GM18868 (cell line): ENCODE results near the gene RREB1.

Source experiments
- ATAC-seq: cut with Tn5 transposase; IDR thresholded peaks from one replicate; pipeline ENCODE4 v1.9.1; 2021; ENCODE audit warnings: mild to moderate bottlenecking, moderate library complexity; ENCODE audit not compliant: unreplicated experiment

RREB1 gene

DNA sequence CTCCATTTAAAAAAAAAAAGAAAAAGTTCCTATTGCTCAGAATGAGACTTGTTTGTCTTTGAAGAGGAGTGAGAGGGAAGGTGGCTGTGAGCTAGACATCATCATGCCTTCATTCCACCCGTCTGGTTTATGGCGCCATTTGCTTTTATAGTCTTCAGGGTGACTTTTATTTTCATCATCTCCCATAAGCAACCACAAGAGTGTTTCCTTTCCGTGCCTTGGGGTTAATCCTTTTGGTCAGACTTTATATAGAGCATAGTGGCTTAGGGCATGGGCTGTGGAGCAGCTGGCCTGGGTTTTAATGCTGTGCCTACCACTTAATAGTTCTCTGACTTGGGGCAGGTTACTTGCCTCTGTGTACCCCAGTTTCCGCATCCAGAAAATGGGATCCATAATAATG, 77.8 kb downstream of the RREB1 start:
- ATAC-seq = no peak

- peak; percentile 92 for ATAC-seq
These were observed 80.7 kb downstream of the RREB1 start for GRCh38 chr6:7188492-7188891.

DNA sequence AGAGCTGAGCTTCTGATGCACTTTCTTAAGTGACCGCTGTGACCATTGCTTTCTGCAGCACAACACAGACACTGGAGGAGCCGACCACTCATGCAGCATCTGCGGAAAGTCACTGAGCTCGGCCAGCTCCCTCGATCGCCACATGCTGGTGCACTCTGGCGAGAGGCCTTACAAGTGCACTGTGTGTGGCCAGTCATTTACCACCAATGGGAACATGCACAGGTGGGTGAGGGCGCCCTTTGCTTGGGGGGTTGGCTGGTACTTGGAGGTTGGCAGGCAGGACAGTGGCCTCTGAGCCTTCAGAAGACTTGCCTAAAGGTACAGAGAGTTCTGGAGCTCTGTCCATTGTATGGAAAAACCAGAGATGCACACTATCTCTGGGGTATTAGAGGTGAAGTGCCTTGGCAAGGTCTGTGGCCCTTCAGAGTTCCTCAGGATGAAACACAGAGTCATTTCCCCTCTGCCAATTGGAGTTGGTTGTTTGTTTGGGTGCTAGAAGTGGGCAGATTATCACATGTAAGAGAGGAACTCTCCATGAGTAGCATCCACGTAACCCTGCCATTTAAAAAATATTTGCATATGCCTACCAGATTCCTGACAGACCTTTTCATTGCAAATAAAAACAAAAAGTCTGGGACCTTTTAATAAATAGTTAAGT, 81.5 kb downstream of the RREB1 start:
- ATAC-seq = no peak

DNA sequence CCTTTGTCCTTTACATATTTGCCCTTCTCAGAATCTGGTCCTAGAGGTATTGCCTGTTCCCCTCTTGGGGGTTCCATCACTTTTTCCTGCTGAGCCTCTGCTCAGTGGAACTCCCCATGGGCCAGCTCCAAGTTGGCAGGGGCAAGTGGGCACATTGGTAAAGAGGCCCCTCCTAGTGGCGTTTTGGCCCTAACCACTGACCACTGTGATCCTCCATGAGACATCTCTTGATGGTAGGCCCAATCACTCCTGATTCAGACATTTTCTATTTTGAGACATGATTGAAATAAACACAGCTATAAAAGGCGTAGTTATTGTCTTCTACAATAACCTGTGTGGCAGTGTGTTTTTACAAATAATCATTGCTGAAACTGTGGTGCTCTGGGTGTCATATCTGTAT, 83.0 kb downstream of the RREB1 start:
- no peak for ATAC-seq

DNA sequence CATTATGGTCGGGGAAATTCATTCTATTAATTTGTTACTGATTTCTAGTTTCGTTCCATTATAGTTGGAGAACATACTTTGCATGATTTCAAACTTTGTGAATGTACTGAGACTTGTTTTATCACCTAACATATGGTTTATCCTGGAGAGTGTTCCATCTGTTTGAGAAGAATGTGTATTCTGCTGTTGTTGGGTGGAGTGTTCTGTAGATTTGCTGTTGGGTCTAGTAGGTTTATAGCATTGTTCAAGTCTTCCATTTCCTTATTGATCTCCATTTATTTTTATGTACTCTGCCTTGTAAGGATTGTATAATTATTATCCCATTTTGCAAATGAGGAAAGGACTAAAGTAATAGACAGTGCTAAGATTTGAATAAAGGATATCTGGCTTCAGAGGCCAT, 85.4 kb downstream of the RREB1 start:
- no peak for ATAC-seq

GRCh38 chr6:7194657-7195056, 86.9 kb downstream of the RREB1 start:
- no peak for ATAC-seq

- no peak for ATAC-seq
These were observed 87.7 kb downstream of the RREB1 start for GRCh38 chr6:7195339-7196018.

DNA sequence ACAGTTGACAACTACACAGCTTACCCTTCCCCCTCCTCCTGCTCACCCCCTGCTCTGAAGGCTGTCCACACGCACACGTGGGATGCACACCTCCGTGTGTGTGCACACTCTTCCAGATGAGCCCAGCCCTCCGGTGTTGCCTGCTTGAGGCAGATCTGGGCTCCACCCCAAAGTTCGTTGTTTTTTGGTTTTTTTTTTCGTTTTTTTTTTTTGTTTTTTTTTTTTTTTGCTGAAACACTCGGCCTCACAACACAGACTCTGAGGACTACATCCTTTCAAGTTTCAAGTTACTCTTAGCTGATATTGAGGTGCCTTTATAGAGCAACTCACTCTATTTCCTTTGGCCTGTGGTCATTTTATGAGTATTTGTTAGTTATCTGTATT, 88.2 kb downstream of the RREB1 start:
- ATAC-seq = no peak

DNA sequence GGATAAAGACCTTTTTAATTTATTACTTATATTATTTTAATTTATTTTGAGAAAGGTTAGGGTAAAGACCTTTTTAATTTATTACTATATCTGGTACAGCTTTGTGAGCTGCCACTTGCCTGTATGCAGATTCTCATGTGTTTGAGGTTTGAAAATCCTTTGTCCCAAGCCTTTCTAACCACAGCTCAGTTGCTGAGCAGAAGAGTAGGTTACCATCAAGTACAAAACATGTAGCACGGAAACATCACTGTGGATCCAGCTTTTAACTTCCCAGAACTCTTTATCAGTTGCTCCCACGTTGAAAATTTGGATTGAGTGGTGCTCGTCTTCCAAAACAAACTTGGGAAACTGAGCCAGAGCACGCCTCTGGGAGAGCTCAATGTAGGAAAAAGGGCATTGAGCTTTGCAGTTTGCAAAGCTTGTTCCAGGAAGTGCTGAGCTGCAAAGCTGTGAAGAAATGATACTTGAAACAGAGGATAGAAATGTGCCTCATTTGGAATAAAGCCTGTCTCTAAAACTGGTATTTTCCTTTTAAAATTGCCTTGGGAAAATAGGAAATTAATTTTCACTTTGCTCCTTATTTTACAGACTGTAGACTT, 89.0 kb downstream of the RREB1 start:
- ATAC-seq = no peak

- no peak for ATAC-seq
These were observed 90.0 kb downstream of the RREB1 start for GRCh38 chr6:7197747-7198146.

DNA sequence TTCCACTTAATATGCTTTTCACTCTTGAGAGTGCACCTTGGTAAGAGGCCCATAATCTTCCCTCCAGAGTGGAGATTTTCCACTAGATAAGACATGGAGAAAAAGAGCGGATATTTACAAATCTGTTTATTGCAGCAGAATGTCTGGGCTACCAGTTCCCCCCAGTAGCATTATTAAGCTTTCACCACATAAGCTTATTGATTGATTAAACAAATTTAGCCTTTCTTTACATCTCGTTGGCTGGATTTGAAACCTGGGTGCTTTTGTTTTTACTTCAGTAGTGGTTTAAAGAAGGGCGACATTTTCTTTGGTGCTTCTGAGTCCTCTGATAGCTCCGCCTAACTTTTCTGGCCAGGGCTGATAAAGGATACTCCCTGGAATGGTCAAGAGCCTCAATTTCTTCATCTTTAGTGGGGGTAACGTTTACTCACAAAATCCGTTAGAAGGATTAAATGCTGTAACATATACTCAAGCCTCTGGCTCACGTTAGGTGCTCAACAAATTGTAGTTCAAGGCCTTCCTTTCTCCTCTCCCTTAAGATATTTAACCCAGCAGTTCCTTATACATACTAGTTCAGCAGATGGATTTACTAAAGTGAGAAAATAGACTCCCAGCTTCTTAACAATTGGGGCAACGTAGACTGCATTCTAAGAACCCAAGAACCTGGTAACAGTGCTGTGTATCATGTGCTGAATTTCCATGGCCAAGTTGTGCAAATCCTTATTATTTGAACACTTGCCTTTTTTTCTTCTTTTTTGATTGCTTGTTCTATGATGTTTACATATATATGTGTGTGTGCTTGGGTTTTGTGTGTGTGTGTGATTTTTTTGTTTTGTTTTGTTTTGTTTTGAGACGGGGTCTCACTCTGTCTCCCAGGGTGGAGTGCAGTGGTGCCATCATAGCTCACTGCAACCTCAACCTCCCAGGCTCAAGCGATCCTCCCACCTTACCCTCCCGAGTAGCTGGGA, 91.4 kb downstream of the RREB1 start:
- ATAC-seq = no peak

GRCh38 chr6:7200598-7201443, 93.1 kb downstream of the RREB1 start:
- ATAC-seq = no peak

DNA sequence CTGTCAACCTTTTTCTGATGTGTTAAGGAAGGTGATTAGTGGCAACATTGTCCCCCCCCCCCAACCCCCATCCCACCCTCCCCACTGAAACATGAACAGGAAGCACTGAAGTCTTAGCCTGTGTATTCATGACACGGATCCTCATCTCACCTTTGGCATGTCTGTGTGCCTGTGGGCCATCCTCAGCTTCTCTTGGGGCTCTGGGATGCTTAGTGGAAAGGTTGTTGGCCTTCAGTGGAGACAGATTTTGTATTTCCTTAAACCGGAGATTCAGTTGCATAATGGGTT, 93.6 kb downstream of the RREB1 start:
- ATAC-seq = no peak

DNA sequence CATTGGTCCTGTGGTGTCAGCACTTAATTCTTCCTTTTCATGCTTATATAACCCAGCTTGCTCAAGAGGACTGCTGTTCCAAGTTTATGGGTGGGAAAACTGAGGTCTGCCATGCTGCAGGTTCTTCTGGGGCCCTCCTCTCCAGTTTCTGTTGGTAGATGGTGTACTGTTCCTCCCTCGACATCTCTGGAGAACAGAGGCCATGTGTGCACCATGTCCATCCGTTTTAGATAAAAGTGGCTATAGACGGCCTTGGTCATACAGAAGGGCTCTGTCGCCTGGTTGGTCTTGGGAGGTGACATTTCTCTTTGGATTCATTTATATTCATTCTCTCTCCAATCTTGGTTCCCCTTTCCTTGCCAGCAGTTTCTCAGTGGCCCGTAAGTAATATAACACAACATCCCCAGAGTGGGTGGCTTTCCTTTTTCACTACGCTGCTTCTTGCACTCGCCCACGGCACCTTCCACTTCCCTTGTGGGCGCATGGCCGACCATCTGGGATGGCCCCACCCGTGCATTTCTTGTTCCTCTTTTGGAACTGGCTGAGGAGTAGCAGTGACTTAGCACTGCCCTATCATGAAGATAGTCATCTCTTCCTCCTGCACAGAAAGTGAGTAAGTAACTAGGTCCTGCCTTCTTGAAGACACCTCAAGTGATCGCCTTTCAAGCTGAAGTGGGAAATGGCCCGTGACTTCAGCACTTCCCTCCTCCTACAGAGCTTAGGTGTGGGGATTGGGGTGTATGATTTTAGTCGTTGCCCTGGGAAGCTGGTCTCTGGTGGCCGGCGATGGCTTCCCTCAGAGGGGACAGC, 94.2 kb downstream of the RREB1 start:
- peak; percentile 95 for ATAC-seq

GRCh38 chr6:7202950-7203349, 95.2 kb downstream of the RREB1 start:
- no peak for ATAC-seq

- no peak for ATAC-seq
These were observed 96.2 kb downstream of the RREB1 start for GRCh38 chr6:7203939-7204338.

GRCh38 chr6:7204726-7205125, 97.0 kb downstream of the RREB1 start:
- ATAC-seq = no peak

DNA sequence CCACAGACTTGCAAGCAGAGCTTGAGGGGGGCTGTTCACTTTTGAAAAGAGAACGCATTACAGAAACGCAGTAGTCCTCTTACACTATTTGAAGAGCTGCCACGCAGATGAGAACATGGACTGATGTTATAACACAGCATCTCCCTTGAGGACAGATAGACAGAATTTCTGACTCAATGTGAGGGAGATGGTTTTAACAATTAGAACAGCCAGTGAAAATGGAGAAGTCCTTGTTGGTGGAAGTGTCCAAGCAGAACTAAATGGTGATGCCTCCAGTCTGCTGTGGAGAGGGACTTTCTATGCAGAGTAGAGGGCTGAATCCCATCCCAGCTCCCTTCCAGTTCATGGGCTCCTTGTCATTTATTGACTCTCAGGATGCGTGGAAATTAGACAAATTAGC, 100.0 kb downstream of the RREB1 start:
- no peak for ATAC-seq

DNA sequence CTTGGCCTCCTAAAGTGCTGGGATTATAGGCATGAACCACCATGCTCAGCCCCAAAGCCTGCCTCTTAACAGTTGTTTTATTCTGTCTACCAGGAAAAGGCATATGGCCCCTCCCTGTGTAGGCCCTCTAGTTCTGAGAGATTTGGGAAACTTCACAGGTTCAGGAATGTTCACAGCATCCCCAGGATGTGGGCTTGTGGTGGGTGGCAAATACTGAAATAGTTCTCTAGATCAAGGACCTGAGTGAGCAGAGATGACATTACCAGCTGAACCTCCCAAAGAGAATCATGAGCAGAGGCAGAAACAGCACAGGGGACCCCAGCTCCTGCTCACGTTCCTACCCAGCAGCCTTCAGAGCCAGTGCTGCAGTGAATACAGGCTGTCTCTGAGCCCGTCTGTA, 105.7 kb downstream of the RREB1 start:
- no peak for ATAC-seq

DNA sequence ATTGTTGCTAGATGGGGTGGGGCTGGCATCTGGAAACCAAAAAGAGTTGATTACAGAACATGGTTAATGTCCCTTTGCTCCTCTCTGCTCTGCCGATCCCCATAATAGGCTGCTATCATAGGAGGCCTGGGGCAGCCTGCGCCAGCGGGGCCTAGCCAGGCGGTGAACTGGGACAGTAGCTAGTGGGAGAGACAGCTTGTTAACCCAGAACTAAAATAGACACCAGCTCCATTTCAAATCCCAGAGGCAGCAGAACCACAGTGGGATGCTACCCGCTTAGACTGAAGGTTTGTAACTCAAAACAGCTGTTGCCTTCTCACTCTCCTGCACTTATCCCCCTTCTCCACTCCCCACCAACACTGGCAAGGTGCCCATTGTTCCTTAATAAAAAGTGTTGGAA, 106.7 kb downstream of the RREB1 start:
- no peak for ATAC-seq
